HL-60 (cell line): ENCODE measurements around the gene TENT4A.

Source experiments
- DNase-seq, 2 experiments: peaks; one replicate each; pipeline ENCODE4 v3.0.0-alpha.2; 2010 to 2020; ENCODE audit warnings: low read depth in 1 of 2, low spot score in 1 of 2
- H3K27ac ChIP-seq: fragments of 250-450 bp; sonication (Bioruptor Pico); replicated peaks from 2 replicates; pipeline ENCODE4 v1.5.1; 2020; ENCODE audit warnings: mild to moderate bottlenecking, moderate library complexity
- H3K27me3 ChIP-seq: fragments of 250-450 bp; sonication (Bioruptor Pico); 2 replicates; pipeline ENCODE4 v1.5.1; 2021; ENCODE audit warnings: mild to moderate bottlenecking, moderate library complexity; ENCODE audit not compliant: insufficient read depth, poor library complexity, severe bottlenecking
- H3K4me3 ChIP-seq: replicated peaks from 2 replicates; pipeline ENCODE4 v1.5.1; 2011; ENCODE audit warnings: mild to moderate bottlenecking, control low read depth, low read length; ENCODE audit not compliant: insufficient read depth
- GABPA ChIP-seq: IDR thresholded peaks from 2 replicates; pipeline ENCODE4 v1.6.1; 2012; ENCODE audit warnings: low read depth
- POLR2AphosphoS5 ChIP-seq: IDR thresholded peaks from 2 replicates; pipeline ENCODE4 v1.6.1; 2012; ENCODE audit warnings: low read depth
- SPI1 ChIP-seq: IDR thresholded peaks from 2 replicates; pipeline ENCODE4 v1.6.1; 2012; ENCODE audit warnings: low read depth, mild to moderate bottlenecking, borderline replicate concordance
- TF ChIP-seq, protein P1 (sequence below): IDR thresholded peaks from 2 replicates; pipeline ENCODE4 v1.6.1; 2012; ENCODE audit warnings: low read depth; ENCODE audit not compliant: insufficient replicate concordance
- TF ChIP-seq, protein P2 (sequence below): IDR thresholded peaks from one replicate; pipeline ENCODE4 v1.5.1; 2011; ENCODE audit warnings: low read length, control low read depth, inconsistent platforms; ENCODE audit not compliant: insufficient read depth

TENT4A gene

DNA sequence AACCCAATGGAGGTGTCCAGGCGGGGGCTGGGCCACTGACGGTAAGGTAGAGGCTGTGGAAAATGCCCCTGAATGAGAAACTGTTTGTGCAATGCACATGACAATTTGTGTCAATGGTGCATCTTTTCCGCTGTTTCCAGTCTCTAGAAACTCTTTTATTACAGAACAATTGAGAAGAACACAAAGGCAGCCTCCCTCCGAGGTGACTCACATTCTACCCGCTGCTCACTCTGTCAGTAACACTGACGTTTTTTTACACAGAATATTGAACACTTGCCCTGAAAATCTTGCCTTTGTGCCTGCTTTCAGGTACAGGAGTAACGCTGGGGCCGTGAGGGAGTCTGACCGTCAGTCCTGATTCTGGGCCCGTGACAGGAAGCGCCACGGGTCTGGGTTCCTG lies 11.7 kb upstream of the TENT4A start:
- H3K27me3 ChIP-seq, result peaks cover 2% of the 10 kb centered on the region
- H3K4me3 ChIP-seq, result no peak overlapping the region
- TF ChIP-seq, protein P1, sequence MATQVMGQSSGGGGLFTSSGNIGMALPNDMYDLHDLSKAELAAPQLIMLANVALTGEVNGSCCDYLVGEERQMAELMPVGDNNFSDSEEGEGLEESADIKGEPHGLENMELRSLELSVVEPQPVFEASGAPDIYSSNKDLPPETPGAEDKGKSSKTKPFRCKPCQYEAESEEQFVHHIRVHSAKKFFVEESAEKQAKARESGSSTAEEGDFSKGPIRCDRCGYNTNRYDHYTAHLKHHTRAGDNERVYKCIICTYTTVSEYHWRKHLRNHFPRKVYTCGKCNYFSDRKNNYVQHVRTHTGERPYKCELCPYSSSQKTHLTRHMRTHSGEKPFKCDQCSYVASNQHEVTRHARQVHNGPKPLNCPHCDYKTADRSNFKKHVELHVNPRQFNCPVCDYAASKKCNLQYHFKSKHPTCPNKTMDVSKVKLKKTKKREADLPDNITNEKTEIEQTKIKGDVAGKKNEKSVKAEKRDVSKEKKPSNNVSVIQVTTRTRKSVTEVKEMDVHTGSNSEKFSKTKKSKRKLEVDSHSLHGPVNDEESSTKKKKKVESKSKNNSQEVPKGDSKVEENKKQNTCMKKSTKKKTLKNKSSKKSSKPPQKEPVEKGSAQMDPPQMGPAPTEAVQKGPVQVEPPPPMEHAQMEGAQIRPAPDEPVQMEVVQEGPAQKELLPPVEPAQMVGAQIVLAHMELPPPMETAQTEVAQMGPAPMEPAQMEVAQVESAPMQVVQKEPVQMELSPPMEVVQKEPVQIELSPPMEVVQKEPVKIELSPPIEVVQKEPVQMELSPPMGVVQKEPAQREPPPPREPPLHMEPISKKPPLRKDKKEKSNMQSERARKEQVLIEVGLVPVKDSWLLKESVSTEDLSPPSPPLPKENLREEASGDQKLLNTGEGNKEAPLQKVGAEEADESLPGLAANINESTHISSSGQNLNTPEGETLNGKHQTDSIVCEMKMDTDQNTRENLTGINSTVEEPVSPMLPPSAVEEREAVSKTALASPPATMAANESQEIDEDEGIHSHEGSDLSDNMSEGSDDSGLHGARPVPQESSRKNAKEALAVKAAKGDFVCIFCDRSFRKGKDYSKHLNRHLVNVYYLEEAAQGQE, result no peak
- TF ChIP-seq, protein P2, sequence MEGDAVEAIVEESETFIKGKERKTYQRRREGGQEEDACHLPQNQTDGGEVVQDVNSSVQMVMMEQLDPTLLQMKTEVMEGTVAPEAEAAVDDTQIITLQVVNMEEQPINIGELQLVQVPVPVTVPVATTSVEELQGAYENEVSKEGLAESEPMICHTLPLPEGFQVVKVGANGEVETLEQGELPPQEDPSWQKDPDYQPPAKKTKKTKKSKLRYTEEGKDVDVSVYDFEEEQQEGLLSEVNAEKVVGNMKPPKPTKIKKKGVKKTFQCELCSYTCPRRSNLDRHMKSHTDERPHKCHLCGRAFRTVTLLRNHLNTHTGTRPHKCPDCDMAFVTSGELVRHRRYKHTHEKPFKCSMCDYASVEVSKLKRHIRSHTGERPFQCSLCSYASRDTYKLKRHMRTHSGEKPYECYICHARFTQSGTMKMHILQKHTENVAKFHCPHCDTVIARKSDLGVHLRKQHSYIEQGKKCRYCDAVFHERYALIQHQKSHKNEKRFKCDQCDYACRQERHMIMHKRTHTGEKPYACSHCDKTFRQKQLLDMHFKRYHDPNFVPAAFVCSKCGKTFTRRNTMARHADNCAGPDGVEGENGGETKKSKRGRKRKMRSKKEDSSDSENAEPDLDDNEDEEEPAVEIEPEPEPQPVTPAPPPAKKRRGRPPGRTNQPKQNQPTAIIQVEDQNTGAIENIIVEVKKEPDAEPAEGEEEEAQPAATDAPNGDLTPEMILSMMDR, result no peak
- TF ChIP-seq GABPA (no peak), POLR2AphosphoS5 (no peak), SPI1 (no peak)
- H3K27ac ChIP-seq, result no peak overlapping the region
- no peak for DNase-seq

DNA sequence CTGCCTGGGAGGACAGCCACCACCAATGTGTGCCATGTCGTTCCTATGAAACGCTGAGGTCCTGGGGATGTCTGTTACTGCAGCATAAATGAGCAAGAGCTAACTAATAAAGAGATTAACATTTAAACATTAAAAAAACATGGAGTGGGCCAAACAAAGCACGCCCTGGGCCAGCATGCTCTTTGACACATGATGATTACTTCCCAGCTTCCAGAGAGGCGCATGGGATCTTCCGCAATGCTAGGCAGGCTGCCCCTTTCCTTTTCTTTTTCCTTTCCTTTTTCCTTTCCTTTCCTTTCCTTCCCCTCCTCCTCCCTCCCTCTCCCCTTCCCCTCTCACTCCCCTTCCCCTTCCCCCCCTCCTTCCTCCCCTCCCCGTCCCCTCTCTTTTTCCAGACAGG lies 10.6 kb upstream of the TENT4A start:
- no peak overlapping the region for H3K27ac ChIP-seq
- no peak for DNase-seq
- H3K4me3 ChIP-seq, result no peak overlapping the region
- H3K27me3 ChIP-seq, result peaks cover 2% of the 10 kb centered on the region
- TF ChIP-seq, protein P1, result no peak
- TF ChIP-seq GABPA (no peak), POLR2AphosphoS5 (no peak), SPI1 (no peak)
- TF ChIP-seq, protein P2, result no peak

DNA sequence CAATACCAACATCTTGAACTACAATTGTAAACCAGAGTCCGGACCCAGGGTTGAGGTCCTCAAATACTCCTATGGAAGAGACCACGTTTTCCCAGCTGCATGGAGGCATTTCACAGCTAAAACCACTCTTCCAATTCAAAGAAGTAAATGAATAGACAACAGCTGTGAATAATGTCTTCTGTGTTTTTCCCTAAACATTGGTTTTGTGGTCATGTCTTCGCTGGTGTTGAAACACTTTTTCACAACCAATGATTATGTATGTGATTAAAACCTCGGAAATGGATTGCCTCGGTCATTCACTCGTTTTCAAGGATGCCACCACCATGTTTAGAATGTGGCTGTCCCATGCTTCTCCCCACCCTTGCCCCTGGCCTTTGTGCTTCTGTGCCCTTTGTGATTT lies 9.4 kb upstream of the TENT4A start:
- no peak for DNase-seq

More for the DNA sequence above, 9.4 kb upstream of the TENT4A start:
- Histone ChIP-seq H3K4me3 (no peak overlapping the region), H3K27ac (no peak overlapping the region), H3K27me3 (peaks cover 2% of the 10 kb centered on the region)
- TF ChIP-seq, protein P1, result no peak
- TF ChIP-seq SPI1 (no peak), GABPA (no peak), POLR2AphosphoS5 (no peak)
- TF ChIP-seq, protein P2, result no peak
